Measurements from ENCODE around the gene HOMER2.
"Not testable (repeated sequence)": the region's sequence is repeated elsewhere in the genome, so short reads cannot be mapped to it uniquely, and the experiment has no call there.

Gene HOMER2

DNA sequence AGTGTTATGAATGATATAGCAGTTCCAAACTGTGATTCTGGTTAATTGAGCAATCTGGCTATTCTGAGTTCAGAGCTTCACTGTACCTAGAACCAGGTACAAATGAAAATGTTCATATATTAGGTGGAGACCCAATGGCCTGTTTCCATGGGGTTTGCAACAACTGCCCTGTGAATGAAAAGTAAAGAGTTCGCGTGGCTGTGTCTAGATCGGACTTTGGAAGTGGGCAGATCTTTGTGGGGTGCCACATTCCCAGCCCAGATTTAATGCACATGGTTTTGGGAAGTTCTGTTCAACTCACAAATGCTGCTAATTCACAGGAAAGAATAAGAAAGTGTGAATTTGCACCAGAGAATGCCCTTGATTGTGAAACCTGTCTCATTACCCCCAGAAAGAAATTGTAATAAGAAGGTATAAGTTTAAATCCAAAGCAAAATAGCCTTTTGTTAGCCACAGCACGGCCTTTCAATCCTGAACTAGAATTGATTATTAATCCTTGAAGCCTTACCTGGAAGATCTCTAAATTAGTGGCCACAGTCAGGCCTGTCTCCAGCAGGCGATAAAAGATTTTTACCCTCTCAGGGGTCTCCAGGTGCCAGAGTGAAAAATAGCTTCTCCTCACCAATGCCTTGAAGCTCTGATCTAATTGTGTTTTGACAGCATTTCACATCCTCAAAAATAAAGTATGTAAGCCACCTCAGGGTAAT, 120.5 kb downstream of the HOMER2 start:
- TF ChIP-seq, protein P1, sequence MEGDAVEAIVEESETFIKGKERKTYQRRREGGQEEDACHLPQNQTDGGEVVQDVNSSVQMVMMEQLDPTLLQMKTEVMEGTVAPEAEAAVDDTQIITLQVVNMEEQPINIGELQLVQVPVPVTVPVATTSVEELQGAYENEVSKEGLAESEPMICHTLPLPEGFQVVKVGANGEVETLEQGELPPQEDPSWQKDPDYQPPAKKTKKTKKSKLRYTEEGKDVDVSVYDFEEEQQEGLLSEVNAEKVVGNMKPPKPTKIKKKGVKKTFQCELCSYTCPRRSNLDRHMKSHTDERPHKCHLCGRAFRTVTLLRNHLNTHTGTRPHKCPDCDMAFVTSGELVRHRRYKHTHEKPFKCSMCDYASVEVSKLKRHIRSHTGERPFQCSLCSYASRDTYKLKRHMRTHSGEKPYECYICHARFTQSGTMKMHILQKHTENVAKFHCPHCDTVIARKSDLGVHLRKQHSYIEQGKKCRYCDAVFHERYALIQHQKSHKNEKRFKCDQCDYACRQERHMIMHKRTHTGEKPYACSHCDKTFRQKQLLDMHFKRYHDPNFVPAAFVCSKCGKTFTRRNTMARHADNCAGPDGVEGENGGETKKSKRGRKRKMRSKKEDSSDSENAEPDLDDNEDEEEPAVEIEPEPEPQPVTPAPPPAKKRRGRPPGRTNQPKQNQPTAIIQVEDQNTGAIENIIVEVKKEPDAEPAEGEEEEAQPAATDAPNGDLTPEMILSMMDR (IDR thresholded peaks at IDR 0.05; ENCODE audit: low read depth, low read length, missing control alignments), result no peak
- in situ Hi-C loops (cut with HindIII; ENCODE audit: low sequenced_read_pairs), result no loop called here
- no peak for DNase-seq (ENCODE audit: low read depth)
- no peak overlapping the region for H3K4me3 ChIP-seq (ENCODE audit: low read depth, low read length)

DNA sequence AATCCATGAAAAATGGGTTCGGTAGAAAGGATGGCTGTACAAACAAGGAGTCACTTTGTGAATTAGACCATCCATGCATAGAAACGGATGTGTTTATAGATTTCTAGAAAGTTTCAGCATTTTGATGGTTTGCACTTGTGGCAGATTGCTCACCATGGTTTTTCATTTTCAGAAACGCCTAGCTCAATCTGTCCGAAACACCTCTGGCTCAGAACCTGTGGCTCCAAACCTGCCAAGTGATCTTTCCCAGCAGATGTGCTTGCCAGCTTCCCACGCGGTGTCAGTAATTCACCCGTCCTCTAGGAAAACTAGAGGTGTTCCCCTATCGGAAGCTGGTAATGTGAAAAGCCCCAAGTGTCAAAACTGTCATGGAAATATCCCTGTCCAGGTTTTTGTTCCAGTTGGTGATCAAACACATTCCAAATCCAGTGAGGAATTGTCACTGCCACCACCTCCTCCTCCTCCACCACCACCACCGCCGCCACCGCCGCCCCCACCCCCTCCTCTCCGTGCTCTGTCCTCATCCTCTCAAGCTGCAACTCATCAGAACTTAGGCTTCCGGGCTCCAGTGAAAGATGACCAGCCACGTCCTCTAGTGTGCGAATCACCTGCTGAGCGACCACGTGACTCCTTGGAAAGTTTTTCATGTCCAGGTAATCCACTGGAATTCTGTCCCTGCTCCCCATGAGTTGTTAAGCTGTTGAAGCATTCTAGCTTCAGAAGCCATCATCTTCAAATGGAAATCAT, 121.9 kb downstream of the HOMER2 start:
- DNase-seq (ENCODE audit: low read depth), result no peak
- TF ChIP-seq, protein P1 (IDR thresholded peaks at IDR 0.05; ENCODE audit: low read depth, low read length, missing control alignments), result no peak
- no peak overlapping the region for H3K4me3 ChIP-seq (ENCODE audit: low read depth, low read length)
- in situ Hi-C loops (cut with HindIII; ENCODE audit: low sequenced_read_pairs), result no loop called here

DNA sequence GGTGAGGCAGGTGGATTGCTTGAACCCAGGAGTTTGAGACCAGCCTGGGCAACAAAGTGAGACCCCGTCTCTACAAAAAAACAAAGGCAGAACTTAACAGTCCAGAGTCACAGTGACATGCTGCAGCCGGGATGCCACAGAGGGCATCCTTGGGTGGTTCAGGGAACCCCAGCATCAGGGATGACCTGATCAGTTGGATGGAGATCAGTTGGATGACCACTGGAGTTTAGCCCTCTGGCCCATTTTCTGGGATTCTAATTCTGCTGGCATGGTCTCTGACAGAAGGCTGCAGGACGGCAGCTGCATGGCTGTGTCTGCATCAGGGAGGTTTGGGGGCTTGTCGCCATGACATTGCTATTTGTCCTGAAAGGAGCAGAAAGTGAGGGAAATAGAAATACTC, 123.3 kb downstream of the HOMER2 start:
- in situ Hi-C loops (cut with HindIII; ENCODE audit: low sequenced_read_pairs), result no loop called here
- no peak for DNase-seq (ENCODE audit: low read depth)
- TF ChIP-seq, protein P1 (IDR thresholded peaks at IDR 0.05; ENCODE audit: low read depth, low read length, missing control alignments), result no peak
- H3K4me3 ChIP-seq (ENCODE audit: low read depth, low read length), result no peak overlapping the region

DNA sequence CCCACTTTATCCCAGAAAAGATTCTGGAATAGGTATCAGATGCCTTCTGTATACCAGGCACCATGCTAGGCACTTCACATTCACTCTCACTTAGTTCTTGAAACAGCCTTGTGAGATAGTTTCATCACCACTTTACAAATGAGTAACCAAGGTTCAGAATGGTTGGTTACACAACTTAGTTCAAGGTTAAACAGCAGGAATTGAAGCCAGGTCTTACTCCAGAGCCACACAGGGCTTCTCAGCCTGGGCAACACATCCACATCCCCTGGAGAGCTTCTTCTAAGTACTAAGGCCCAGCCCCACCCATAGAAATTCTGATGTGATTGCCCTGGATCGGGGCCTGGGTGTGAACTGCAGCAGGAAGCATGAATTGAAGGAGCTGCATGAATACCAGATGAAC, 124.4 kb downstream of the HOMER2 start:
- DNase-seq (ENCODE audit: low read depth), result no peak
- no peak overlapping the region for H3K4me3 ChIP-seq (ENCODE audit: low read depth, low read length)
- TF ChIP-seq, protein P1 (IDR thresholded peaks at IDR 0.05; ENCODE audit: low read depth, low read length, missing control alignments), result no peak
- in situ Hi-C loops (cut with HindIII; ENCODE audit: low sequenced_read_pairs), result no loop called here

DNA sequence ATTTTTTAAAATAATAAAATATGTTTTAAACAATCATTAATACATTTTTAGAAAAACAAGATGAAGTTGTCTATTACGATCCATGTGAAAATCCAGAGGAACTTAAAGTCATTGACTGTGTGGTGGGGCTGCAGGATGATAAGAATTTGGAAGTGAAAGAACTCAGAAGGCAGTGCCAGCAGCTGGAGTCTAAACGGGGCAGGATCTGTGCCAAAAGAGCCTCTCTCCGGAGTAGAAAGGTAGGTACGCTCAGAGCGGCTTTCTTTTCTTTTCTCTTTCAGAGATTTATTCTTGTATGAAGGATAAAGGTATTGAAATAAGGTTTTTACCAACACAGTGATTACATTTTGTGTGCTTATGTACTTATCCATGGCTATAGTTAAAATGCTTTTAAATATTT, 129.5 kb downstream of the HOMER2 start:
- no peak overlapping the region for H3K4me3 ChIP-seq (ENCODE audit: low read depth, low read length)
- no peak for DNase-seq (ENCODE audit: low read depth)
- TF ChIP-seq, protein P1 (IDR thresholded peaks at IDR 0.05; ENCODE audit: low read depth, low read length, missing control alignments), result no peak
- in situ Hi-C loops (cut with HindIII; ENCODE audit: low sequenced_read_pairs), result no loop called here

DNA sequence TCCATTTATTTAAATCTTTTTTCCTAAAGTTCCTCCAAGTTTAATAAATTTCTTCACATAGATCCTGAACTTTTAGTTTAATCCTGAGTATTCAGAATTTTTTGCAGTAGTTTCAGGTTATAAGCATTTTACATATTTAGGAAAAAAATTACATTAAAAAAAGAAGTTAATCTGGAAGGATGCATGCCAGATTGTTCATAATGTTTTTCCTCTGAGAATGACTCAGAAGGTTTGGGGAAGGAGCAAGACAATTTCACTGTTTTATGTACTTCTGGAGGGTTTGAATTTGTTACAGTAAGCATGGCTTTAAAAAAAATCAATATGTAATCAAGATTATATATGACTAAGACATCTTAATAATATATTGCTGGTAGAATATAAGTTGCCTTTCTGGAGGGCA, 130.7 kb downstream of the HOMER2 start:
- in situ Hi-C loops (cut with HindIII; ENCODE audit: low sequenced_read_pairs); DNase-seq (ENCODE audit: low read depth); H3K4me3 ChIP-seq (ENCODE audit: low read depth, low read length): not testable (repeated sequence)

DNA sequence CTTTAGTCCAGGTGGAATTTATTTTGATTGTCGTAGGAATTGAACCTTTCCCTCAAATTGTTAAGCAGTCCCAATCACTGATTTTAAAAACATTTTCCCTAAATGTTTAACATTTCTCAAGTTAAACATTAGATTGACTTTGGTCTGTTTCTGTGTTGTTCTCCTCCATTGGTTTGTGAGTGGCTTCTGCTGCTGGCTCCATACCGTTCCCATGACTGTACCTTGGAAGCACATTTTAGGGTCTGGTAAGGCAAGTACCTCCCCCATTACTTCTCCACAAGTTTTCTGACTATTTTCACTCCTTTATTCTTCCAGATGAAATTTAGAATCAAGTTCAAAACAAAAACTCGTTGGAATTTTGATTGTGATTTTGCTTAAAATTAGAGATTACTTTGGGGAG, 131.1 kb downstream of the HOMER2 start:
- DNase-seq (ENCODE audit: low read depth); H3K4me3 ChIP-seq (ENCODE audit: low read depth, low read length); in situ Hi-C loops (cut with HindIII; ENCODE audit: low sequenced_read_pairs): not testable (repeated sequence)
